ENCODE results near the gene TMA7B.

GRCh38 chr22:39985383-39986035 lies 25.3 kb downstream of the TMA7B start:
- TF ChIP-seq CTCF (IDR thresholded peaks at IDR 0.05) (no peak), EZH2 (IDR thresholded peaks at IDR 0.05; ENCODE audit: borderline replicate concordance, insufficient read depth, low read depth, low read length, poor library complexity, severe bottlenecking) (no peak)

Measured in B cell (primary cell).